AG04450 (cell line): ENCODE data around the gene BRCA2. TPM values are rescaled to one million over a fixed set of nuclear protein-coding genes. Genes with fewer than 3 reads are reported as not detected.
"Not testable (repeated sequence)": the region's sequence is repeated elsewhere in the genome, so short reads cannot be mapped to it uniquely, and the experiment has no call there.

ENCODE experiments used
- CTCF ChIA-PET: fragments of 300-600, 350-600 bp; formaldehyde crosslinking; extraction: SDS; loops from one replicate; lab custom pipeline; 2022; ENCODE audit warnings: antibody characterized with exemption, inconsistent platforms; lab: Charles Lee
- POLR2A ChIA-PET: fragments of 350-600 bp; formaldehyde crosslinking; extraction: SDS; loops from one replicate; lab custom pipeline; 2021; ENCODE audit warnings: antibody characterized with exemption, inconsistent platforms; lab: Yijun Ruan, JAX
- DNase-seq: peaks from one replicate; pipeline ENCODE4 v3.0.0-alpha.2; 2011; ENCODE audit warnings: low read depth, low spot score
- H3K27ac ChIP-seq: one replicate; pipeline ENCODE4 v1.5.1; 2012; ENCODE audit warnings: low read depth, low read length, control low read depth
- H3K27me3 ChIP-seq: one replicate; pipeline ENCODE4 v1.6.0; 2012; ENCODE audit warnings: low read length; ENCODE audit not compliant: control insufficient read depth, insufficient read depth
- H3K4me3 ChIP-seq: 2 replicates; pipeline ENCODE4 v1.5.1; 2011; ENCODE audit warnings: mild to moderate bottlenecking, low read depth, low read length, control low read depth
- H3K9me3 ChIP-seq: 2 replicates; pipeline ENCODE4 v1.5.1; 2012; ENCODE audit warnings: low read length; ENCODE audit not compliant: control insufficient read depth, insufficient read depth
- polyA plus RNA-seq: library from polyadenylated mRNA; depleted of rRNA; stranded (reverse); fragments of >200 nt; gene quantifications from 2 replicates; pipeline ENCODE4 v1.2.3, GENCODE V29; 2011
- TF ChIP-seq, protein P1 (sequence below): IDR thresholded peaks from 2 replicates; pipeline ENCODE4 v1.5.1; 2011; ENCODE audit warnings: low read depth, low read length, control low read depth, inconsistent platforms

Gene BRCA2
- polyA plus RNA-seq, 1 experiment: 0.92 TPM

DNA sequence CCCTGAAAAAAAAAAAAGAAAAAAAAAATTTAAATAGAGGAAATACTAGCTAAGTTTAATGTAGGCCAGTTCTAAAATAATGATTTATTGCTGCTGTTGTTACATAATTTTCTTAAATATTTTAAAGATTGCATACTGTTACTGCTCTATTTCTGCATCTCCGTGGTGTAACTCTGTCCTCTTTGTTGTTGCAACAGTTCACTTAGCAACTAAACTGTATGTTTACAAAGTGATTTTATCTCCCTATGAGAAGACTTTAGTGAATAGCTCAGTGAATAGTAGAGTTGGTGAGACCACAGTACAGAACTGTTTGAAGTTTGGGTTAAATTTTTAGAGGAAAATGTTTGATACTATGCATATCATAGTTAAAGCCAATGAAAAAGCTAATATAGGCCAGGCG, 19.4 kb downstream of the BRCA2 start:
- Histone ChIP-seq H3K4me3 (no peak overlapping the region), H3K27me3 (no peaks in the 10 kb centered on the region), H3K9me3 (no peaks in the 10 kb centered on the region), H3K27ac (no peak overlapping the region)
- TF ChIP-seq, protein P1, sequence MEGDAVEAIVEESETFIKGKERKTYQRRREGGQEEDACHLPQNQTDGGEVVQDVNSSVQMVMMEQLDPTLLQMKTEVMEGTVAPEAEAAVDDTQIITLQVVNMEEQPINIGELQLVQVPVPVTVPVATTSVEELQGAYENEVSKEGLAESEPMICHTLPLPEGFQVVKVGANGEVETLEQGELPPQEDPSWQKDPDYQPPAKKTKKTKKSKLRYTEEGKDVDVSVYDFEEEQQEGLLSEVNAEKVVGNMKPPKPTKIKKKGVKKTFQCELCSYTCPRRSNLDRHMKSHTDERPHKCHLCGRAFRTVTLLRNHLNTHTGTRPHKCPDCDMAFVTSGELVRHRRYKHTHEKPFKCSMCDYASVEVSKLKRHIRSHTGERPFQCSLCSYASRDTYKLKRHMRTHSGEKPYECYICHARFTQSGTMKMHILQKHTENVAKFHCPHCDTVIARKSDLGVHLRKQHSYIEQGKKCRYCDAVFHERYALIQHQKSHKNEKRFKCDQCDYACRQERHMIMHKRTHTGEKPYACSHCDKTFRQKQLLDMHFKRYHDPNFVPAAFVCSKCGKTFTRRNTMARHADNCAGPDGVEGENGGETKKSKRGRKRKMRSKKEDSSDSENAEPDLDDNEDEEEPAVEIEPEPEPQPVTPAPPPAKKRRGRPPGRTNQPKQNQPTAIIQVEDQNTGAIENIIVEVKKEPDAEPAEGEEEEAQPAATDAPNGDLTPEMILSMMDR: no peak
- POLR2A ChIA-PET: interaction anchor here (1.1 kb wide), 1 partner anchor 19 kb away, joined by 3 read pairs; the partner anchor contains the start of genes BRCA2 and ZAR1L
- CTCF ChIA-PET: interaction anchor here (0.7 to 1.4 kb wide), 2 partner anchors 10 to 41 kb away, joined by 3 read pairs; no protein-coding TSS in a partner anchor
- DNase-seq: no peak

DNA sequence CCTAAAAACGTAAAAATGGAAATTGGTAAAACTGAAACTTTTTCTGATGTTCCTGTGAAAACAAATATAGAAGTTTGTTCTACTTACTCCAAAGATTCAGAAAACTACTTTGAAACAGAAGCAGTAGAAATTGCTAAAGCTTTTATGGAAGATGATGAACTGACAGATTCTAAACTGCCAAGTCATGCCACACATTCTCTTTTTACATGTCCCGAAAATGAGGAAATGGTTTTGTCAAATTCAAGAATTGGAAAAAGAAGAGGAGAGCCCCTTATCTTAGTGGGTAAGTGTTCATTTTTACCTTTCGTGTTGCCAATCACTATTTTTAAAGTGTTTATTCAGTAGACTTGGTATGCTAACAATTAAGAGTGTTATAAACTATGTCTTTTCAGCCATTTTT, 25.6 kb downstream of the BRCA2 start:
- POLR2A ChIA-PET: interaction anchor here (0.6 kb wide), 1 partner anchor 55 kb away, joined by 14 read pairs; no protein-coding TSS in a partner anchor
- Histone ChIP-seq H3K9me3 (no peaks in the 10 kb centered on the region), H3K27ac (no peak overlapping the region), H3K4me3 (no peak overlapping the region), H3K27me3 (no peaks in the 10 kb centered on the region)
- DNase-seq: no peak
- CTCF ChIA-PET: no interaction called here
- TF ChIP-seq, protein P1: no peak

DNA sequence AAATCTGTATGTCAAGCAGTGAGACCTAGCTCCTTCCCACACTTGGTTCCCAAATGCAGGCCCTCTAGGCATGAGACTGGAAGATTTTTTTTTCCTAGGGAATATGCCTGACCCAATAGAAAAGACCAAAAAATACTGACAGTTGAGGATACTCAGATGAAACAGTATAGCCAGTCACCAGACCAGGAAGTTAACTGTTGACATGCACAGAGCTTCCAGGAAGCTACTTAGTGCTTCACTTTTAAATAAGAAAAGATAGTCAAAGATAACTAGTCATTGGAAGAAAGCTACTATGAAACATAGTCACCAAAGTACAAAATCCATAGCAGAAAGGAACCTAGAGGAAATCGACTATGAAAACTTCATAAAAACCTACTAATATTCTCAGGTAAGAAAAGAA, 32.3 kb downstream of the BRCA2 start:
- no peak for DNase-seq
- H3K27me3 ChIP-seq: no peaks in the 10 kb centered on the region
- TF ChIP-seq, protein P1: no peak
- ChIA-PET CTCF (no interaction called here), POLR2A (no interaction called here)
- no peak overlapping the region for H3K4me3 ChIP-seq
- H3K27ac ChIP-seq: no peak overlapping the region
- H3K9me3 ChIP-seq: no peaks in the 10 kb centered on the region

GRCh38 chr13:32350839-32351441, 35.6 kb downstream of the BRCA2 start:
- H3K27me3 ChIP-seq, H3K27ac ChIP-seq, H3K4me3 ChIP-seq, CTCF ChIA-PET, H3K9me3 ChIP-seq, DNase-seq, POLR2A ChIA-PET: not testable (repeated sequence)

- no peak overlapping the region for H3K27ac ChIP-seq
- no peak overlapping the region for H3K4me3 ChIP-seq
- TF ChIP-seq, protein P1: no peak
- no peak for DNase-seq
- ChIA-PET CTCF (no interaction called here), POLR2A (no interaction called here)
- H3K9me3 ChIP-seq: no peaks in the 10 kb centered on the region
- H3K27me3 ChIP-seq: no peaks in the 10 kb centered on the region
Observed at GRCh38 chr13:32354040-32354439, 38.7 kb downstream of the BRCA2 start.

- CTCF ChIA-PET: interaction anchor here (0.7 kb wide), 1 partner anchor 191 kb away, joined by 3 read pairs; no protein-coding TSS in a partner anchor
- H3K27ac ChIP-seq, H3K4me3 ChIP-seq, H3K9me3 ChIP-seq, POLR2A ChIA-PET, DNase-seq, H3K27me3 ChIP-seq: not testable (repeated sequence)
Observed at GRCh38 chr13:32355935-32356334, 40.6 kb downstream of the BRCA2 start.
